ENCODE measurements around the gene HSPH1.

The HSPH1 gene

GRCh38 chr13:31161557-31162150 is at the start of gene HSPH1:
Gene HSPH1, minus strand, starts transcription at chr13:31161904. Its CDS starts 322 bp downstream, at chr13:31161582.
- DNase-seq (ENCODE audit: low spot score) = peak; percentile 99

DNA sequence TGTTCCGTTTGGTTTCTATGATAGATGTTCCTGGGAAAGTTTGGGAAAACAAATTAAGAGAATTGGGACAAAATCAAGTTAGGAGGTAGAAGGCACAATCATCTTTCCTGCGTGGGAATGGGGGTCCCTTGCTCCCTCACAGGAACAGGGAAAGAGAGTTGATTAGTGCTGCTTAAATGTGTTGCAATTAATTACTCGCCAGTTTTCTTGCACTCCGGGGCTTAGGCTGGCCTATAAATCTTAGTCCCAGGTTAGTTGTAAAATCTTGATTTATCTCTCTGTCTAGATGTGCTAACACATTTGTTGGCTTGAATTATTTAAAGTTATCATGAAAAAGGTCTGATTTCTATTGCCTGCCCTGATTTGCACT is 48.1 kb upstream of the HSPH1 start:
- DNase-seq (ENCODE audit: low spot score) = no peak

GRCh38 chr13:31209172-31209840 is 47.6 kb upstream of the HSPH1 start:
- DNase-seq (ENCODE audit: low spot score) = peak; percentile 89

DNA sequence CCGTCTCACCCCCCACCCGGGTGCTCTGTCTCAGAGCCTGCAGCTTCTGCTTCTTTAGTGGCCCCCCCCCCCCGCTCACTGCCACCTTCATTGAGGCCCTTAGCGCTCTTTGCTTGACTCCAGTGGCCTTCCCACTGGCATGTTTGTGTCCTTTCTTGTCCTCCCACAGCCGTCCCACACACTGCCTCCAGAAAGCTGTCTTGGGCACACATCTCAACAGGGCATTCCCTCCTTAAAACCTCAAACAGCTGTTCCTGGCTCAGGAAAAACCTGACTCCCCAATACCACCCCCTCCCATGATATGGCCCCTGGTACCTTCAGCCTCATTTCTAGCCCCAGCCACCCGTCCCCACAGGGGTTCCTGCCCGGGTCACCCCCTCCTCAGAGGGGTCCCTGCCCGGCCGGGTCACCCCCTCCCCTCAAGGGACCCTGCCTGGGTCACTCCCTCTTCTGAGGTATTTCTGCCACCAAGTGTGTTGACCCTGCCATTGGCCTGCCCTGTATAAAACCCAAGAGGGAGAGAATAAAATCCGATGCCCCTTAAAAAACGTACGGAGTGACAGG is 46.9 kb upstream of the HSPH1 start:
- DNase-seq (ENCODE audit: low spot score) = no peak

DNA sequence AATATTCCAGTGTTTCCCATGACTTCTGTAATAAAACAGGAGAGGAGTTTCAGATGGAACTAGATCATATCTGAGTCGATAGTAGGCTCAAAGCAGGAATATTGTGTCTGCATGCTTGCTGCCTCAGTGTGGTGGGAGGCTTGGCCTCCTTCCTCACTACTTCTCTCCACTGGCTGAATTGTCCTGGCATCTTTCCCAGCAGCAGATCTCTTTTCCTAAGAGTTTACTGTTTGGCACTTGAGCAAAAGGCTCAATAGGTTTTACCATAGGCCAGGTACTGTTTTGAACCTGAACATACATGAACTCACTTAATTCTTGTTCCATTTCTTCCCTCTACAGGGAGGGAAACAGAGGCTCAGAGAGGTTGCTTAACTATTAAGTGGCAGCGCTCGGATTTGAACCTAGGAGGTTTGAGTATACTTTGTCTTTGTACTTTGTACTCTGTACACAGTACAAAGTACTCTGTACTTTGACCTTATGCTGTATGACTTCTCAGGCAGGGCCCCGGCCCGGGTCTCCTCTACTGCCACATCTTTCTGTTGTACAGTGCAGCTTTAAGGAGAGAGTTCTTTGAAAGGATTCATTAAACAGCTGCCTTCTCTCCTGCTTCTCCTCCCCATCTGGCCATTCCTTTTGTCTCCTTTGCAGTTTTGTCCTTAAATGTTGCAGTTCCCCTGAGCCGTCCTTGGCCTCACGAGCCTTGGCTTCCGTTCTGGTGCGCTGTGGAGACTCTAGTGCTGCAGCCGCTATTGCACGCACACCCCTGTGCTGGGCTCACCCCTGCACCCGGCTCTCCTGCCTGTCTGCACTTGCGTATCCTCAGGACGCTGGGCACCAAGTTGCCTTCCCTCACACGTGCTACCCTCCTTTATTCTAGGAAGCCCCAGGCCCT is 46.2 kb upstream of the HSPH1 start:
- peak; percentile 26 for DNase-seq (ENCODE audit: low spot score)

DNA sequence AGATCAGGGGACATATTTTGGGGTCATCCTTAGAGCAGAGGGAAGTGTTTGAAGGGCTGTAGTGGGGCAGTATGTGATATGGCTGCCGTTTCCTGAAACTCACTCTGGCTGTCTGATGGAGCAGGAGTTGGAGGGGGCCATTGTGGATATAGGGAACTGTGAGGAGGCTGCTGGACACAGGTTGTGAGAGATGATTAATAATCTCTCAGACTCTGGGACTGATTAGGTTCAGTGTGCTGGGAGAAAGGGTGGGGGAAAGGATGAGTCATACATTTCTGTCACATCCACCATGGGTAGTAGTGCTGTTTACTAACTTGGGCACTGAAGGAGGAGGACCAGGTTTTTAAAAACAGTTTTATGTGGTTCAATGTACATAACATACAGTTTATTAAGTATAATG is 42.9 kb upstream of the HSPH1 start:
- peak; percentile 89 for DNase-seq (ENCODE audit: low spot score)

GRCh38 chr13:31201341-31202031 is 39.8 kb upstream of the HSPH1 start:
- peak; percentile 48 for DNase-seq (ENCODE audit: low spot score)

- DNase-seq (ENCODE audit: low spot score) = no peak
These were observed 38.9 kb upstream of the HSPH1 start for GRCh38 chr13:31200637-31200971.

- peak; percentile 90 for DNase-seq (ENCODE audit: low spot score)
These were observed 38.3 kb upstream of the HSPH1 start, which contains the start of gene B3GLCT for GRCh38 chr13:31199849-31200636. Gene B3GLCT, plus strand, starts transcription at chr13:31199975. Its CDS starts 110 bp downstream, at chr13:31200085.

DNA sequence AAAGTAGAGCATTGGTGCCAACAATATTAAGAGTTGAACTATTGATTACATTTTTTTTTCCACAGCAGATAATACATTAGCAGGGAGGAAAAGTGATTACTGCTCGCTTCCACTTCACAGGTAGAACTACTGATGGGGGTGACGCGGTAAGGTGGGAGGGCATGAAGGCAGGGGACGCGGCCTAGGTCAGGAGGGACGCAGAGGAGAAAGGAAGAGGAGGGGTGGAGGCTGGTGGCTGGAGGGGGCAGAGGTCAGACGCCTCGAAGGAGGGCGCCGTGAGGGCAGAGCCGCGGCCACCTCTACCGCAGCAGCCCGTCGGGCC is 37.8 kb upstream of the HSPH1 start:
- no peak for DNase-seq (ENCODE audit: low spot score)

GRCh38 chr13:31198519-31198918 is 36.8 kb upstream of the HSPH1 start:
- DNase-seq (ENCODE audit: low spot score) = no peak

DNA sequence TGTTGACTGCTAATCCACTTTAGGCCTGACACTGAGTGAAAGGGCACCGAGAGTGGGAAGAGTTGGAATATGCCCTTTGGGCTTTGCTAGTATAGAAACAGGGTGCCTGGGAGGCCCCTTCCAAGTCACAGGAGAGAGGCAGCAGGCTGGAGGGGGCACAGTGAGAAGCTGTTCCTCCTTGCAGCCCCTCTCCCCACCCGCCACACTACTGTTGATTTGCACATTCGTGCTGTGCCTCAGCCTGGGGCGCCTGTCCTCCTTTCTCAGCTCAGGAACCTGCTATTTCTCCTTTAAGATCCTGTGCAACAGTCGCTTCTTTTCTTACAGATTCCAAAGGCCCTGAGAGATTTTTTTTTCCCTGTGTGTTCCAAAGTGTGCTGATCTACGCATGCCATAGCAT is 35.3 kb upstream of the HSPH1 start:
- no peak for DNase-seq (ENCODE audit: low spot score)

GRCh38 chr13:31195616-31196015 is 33.9 kb upstream of the HSPH1 start:
- no peak for DNase-seq (ENCODE audit: low spot score)

DNA sequence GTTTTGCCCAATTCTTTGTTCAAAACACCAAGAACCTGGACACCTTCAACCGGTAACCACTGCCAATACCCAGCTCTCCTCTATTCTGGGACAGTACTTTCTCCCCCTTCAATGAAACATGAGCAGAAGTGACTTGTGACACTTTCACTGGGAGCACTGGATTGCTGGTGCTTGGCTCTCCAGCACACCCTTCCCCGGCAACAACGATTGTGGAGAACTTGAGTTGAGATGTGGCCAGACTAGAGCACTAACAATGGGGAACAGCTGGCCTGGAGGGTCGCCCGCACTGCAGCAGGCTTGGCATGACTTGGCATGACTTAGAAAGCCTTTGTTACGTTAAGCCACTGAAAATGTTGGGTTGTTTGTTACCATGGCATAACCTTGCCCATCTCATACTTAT is 30.6 kb upstream of the HSPH1 start:
- DNase-seq (ENCODE audit: low spot score) = no peak

DNA sequence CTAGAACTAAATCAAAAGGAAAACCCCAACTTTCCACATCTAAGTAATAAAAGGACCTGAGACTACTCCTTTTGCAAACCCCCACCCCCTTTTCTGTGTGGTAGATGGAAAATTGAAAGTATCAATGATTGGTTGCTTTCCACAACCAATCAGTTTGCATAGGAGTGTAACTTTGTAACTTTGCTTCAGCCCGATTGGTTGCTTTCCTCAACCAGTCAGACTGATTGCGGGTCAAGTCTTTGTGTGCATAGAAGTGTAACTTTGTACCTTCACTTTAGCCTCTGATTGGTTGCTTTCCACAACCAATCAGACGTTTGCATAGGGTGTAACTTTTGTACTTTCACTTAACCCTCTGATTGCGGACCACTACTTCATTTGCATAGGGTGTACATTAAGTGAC is 30.0 kb upstream of the HSPH1 start:
- DNase-seq (ENCODE audit: low spot score) = no peak

DNA sequence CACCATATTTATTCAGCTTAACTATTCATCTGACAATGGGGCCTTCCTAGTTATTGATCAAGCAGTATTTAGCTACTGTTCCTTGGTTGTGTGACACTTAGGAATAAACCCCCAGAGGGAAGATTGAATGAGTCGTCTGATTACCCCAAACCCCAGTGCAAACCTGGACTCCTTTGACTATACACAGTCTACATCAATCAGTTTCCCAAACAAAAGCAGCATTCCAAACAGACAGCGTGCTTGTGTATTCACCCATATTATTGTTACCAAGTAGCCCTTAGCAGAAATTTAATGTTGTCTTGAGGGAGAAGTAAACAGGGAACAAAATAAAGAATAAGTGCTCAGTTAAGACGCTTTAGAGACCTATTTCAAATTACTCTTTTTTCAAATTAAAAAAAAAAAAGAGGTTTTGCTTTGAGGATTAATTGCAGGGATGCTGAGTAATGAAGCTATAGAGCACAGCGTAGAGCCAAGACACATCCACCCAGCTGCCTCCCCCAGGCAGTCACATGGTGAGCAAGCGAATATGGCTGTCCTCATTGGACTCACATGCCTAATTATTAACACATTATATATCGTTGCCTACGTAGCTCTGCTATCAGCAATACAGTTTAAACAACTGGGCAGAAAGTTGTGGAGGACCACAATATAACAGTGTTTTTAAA is 23.4 kb upstream of the HSPH1 start:
- DNase-seq (ENCODE audit: low spot score) = no peak

GRCh38 chr13:31184451-31184850 is 22.7 kb upstream of the HSPH1 start:
- DNase-seq (ENCODE audit: low spot score) = no peak

GRCh38 chr13:31182987-31183386 is 21.3 kb upstream of the HSPH1 start:
- DNase-seq (ENCODE audit: low spot score) = no peak

- no peak for DNase-seq (ENCODE audit: low spot score)
These were observed 18.1 kb upstream of the HSPH1 start for GRCh38 chr13:31179754-31180153.

DNA sequence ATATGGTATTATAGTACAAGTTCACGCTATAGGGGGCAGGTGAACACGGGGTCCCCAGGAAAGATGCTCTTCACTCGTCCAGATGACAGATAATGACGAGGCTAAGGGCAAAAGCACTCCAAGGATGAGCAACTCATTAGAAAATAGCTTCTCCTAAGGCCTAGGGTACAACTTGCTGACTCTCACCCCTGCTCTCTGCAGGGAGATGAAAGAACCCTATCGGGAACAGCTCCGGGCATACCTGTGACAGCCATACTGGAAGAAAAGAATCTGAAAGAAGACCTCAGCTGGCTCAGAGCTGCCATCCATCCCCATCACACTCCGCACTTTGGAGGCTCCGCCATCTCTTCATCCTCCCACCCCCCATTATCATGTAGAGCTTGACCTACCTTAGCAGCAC is 17.5 kb upstream of the HSPH1 start:
- DNase-seq (ENCODE audit: low spot score) = no peak
